EL (cell line): ENCODE data around the gene UXT.
"Not testable (repeated sequence)": the region's sequence is repeated elsewhere in the genome, so short reads cannot be mapped to it uniquely, and the experiment has no call there.

Experiments used
- DNase-seq: peaks from one replicate; pipeline ENCODE4 v3.0.0-alpha.2; 2016

The UXT gene

DNA sequence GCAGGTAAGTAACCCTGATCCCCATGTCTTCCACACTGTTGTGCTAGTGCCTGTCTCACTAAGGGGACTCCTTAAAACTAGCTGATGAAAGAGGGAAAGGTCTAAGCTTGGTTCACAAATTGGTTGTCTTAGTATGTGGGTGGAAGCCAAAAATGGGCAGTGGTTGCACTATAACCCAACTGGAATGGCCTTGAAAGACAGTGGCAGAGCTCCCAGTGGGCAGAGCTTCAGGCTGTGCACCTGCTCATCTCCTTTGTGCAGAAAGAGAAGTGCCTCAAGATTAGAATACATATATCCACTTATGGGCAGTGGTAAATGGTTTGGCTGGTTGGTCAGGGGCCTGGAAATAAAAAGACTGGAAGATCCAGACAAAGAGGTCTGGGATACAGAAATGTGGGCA lies 46.6 kb downstream of the UXT start:
- no peak for DNase-seq

DNA sequence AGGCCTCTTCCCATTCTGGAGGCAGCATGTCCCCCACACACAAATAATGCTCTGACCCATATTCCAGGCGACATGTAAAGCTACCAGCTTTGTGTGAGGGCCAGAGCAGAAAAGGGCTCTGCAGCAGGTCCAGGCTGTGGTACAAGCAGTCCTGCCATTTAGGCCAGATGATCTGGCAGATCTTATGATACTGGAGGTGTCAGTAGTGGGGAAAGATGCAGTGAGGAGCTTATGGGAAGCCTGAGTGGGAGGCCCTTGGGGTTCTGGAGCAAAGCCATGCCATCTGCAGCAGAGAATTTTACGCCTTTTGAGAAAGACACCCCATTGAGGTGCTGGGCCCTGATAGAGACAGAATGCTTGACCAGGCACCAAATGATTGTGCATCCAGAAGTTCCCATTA lies 47.1 kb downstream of the UXT start:
- DNase-seq, result no peak

DNA sequence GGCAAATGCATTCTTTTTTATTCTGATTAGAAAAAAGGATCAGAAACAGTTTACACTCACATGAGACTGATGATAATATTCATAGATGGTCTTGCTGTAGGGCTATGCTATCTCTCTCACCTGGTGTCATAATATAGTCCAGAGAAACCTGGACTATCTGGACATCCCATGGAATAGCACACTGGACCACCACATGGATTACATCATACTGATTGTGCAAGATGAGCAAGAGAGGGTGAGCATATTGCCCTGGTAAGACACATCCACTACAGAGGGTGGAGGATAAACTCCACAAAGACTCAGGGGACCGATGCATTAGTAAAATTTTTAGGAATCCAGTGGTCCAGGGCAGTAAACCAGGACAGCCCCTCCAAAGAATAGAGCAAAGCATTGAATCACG lies 47.5 kb downstream of the UXT start:
- DNase-seq, result no peak

DNA sequence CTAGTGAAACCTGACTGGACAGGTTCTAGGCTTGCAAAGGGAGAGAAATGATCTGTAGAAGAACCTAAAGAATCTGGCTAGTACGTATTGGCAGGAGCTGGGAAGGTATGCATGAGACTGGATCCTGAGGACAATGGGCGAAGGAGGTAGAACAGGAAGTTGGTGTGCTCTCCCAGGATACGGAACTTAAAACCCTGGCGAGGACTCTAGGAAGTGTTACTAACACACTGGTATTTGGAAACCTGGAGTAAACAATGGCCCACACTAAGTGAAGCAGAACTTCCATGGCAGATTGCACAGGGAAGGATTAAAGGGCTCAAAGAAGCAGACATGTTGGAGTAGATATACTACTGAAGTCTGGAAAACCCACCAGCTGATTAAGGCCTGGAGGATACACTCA lies 48.5 kb downstream of the UXT start:
- no peak for DNase-seq

DNA sequence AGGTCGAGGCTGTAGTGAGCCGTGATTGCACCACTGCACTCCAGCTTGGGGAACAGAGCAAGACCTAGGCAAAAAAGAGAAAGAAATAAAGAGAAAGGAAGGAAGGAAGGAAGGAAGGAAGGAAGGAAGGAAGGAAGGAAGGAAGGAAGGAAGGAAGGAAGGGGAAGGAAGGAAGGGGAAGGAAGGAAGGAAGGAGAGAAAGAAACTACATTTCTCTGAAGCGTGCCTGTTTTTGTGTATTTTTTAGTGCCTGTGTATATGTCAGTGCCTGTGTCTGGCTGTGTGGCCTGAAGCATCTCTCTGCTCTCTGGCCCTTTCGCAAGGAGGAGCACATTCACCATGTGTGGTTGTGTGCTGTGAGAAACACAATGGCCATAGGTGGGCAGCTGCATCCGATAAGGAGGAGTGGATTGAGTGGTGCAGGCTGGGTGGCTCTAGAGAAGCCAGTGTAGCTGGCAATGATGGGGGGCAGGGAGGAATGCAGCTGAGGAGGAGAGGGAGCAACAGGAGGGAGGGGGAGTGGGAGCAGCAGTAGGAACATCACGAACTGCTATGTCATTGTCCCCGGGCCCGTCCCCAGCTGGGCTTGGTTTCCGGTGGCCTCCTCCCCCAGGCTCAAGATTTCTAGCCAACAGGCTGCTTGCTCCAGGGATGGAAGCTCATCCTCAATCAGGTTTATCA lies 50.7 kb downstream of the UXT start:
- no peak for DNase-seq

DNA sequence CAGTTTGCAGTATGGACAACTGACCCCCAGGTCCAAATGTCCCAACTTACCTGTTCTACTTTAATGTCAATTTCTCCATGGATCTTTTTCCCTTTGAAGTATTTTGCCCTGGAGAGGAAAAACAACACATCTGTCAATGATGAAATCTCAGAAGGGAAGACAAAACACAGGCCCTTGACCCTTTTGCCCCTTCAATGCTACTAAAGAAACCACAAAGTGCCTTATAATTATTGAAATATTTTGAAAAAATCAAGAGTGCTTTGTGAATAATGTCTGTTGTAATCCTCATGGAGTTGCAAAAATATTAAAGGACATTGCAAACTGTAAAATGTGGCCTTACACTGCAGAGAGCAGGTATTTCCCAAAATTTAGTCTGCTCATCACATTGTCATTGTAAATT lies 51.9 kb downstream of the UXT start:
- DNase-seq, result no peak

DNA sequence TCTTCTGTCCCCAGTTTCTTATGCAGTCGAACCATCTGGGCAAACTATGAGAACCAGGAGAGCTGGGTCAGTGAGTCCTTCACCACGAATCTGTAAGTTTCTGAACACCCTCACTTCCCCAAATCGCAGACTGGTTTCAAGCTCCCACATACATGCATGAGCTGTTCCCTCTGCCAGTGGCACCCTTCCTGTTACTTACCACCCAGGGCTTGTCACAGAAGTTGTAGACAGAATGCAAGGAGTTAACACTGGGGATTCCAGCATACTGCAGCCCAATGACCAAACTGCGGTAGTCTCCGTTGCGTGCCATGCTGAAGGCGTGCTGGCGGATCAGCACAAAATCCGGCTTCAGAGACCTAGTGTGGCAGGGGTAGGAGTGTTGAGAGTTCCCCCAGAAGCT lies 54.0 kb downstream of the UXT start:
- DNase-seq, result no peak

DNA sequence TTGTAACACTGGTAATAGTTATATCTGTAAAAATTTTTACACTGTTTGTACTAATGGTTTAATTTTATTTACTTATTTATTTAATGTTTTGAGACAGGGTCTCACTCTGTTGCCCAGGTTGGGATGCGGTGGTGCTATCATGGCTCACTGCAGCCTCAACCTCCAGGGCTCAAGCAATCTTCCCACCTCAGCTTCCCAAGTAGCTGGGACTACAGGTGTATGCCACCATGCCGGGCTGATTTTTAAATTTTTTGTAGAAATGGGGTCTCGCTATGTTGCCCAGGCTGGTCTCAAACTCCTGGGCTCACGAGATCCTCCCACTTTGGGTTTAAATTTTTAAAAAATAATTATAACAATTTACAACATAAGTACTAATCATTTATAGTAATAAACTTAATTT lies 55.9 kb downstream of the UXT start:
- DNase-seq, result not testable (repeated sequence)
